GM12864 (cell line): ENCODE results near the gene FABP1.

Experiments
- DNase-seq: peaks from one replicate; pipeline ENCODE4 v3.0.0-alpha.2; 2011; ENCODE audit warnings: low read depth
- H3K4me3 ChIP-seq: 2 replicates; pipeline ENCODE4 v1.5.1; 2011; ENCODE audit warnings: mild to moderate bottlenecking, low read depth, low read length, control low read depth
- TF ChIP-seq, protein P1 (sequence below): IDR thresholded peaks from 2 replicates; pipeline ENCODE4 v1.5.1; 2011; ENCODE audit warnings: low read depth, mild to moderate bottlenecking, moderate library complexity, low read length, control low read depth, inconsistent platforms; ENCODE audit errors: missing control alignments

FABP1 gene

DNA sequence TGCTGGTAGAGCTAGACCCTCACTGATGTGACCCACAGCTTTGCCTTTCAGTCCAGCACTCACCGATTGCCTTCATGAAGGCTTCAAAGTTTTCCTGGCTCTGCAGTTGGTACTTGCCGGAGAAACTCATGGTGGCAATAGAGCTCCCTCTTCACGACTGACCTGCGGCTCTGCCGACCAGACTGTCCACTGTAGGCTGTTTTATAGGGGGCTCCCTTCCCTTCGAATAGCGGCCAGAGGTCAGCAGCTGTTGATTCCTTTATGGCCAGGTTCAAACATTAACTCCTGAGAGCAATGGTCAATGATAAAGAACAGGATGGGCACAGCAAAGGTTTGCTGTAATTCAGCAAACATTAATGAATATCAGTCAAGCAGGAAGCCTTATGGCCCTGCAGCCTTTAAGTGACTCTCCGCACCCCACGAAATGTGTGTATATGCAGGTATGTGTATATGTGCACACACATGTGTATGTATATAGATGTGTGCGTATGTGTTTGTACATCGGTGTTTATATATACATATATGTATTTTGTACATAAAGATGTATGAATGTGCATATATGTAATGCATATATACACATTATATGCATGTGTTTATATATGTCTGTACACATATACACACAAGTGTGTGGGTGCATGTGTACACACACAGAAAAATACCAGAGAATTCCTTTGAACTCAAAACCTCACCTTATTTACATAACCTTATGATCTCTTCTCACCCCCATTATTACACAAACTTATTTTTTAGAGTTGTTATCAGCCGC, at the start of gene FABP1:
Gene FABP1, minus strand, starts transcription at position 175 of the 766 bp plus-strand sequence. Its CDS starts 45 bp downstream, at position 130.
- no peak for DNase-seq
- TF ChIP-seq, protein P1, sequence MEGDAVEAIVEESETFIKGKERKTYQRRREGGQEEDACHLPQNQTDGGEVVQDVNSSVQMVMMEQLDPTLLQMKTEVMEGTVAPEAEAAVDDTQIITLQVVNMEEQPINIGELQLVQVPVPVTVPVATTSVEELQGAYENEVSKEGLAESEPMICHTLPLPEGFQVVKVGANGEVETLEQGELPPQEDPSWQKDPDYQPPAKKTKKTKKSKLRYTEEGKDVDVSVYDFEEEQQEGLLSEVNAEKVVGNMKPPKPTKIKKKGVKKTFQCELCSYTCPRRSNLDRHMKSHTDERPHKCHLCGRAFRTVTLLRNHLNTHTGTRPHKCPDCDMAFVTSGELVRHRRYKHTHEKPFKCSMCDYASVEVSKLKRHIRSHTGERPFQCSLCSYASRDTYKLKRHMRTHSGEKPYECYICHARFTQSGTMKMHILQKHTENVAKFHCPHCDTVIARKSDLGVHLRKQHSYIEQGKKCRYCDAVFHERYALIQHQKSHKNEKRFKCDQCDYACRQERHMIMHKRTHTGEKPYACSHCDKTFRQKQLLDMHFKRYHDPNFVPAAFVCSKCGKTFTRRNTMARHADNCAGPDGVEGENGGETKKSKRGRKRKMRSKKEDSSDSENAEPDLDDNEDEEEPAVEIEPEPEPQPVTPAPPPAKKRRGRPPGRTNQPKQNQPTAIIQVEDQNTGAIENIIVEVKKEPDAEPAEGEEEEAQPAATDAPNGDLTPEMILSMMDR: no peak
- H3K4me3 ChIP-seq: no peak within 1 kb of the TSS

DNA sequence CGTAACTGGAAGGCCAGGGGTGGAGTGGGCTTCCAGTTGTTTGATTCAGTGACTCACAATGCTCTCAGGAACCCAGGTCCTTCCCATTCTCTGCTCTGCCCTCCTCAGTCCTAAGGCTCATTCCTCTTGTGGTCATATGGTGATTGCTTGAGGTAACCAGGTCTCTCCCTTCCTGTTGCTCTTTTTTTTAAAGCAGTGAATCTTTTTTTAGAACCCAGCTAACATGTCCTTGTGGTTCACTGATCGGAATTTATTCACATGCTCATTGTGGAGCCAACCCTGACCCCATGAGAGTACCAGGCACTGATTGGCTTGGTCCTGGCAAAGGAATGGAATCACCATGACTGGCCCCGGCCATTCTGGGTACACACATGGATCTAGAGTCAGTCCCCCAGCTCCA, 49.7 kb upstream of the FABP1 start:
- DNase-seq: no peak
- TF ChIP-seq, protein P1: no peak
- no peak overlapping the region for H3K4me3 ChIP-seq

DNA sequence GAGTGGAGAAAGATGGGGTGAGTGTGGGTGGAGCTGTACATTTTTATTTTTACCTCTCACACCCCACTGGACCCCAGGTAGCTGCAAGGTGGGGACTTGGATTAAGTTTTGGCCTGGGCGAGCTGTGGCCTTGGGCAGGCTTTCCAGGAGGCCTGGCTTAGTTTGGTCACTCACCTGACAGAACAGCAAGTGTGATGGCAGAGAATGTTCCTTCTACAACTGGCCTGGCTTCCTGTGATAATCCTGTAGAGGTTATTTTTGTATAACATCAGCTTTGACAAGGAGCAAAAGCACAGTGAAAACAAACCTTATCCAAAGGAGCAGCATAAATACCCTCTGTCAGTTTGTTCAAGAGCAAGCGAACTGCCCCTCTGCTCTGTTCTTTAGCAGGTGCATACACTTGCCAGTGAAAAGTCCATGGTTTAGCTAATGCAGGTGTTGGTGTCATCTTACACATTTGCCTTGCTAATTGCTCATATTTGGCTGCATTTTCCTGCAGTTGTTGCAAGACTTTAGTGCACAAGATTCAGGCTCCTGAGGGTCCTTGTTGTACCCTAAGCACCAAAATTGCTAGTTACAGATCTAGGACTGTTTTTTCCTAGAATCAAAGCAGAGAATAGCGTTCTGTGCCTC, 48.6 kb upstream of the FABP1 start:
- no peak overlapping the region for H3K4me3 ChIP-seq
- TF ChIP-seq, protein P1: no peak
- no peak for DNase-seq

DNA sequence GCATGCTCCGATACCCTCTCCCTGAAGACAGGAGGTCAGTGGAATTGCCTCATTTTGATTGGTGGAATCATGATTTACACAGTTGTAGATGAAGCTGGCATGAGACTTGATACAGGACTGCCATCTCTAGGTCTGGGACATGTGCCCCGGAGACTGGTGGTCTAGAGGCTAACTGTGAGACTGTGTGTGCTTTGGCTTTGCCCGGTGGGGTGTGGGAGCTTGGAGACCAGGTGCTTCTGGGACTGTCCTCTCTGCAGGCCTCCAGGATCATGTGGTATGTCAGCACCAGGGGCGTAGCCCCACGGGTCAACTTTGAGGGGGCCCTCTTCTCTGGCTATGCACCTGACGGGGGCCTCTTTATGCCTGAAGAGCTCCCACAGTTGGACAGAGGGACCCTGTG, 45.0 kb upstream of the FABP1 start:
- TF ChIP-seq, protein P1: no peak
- no peak overlapping the region for H3K4me3 ChIP-seq
- no peak for DNase-seq

DNA sequence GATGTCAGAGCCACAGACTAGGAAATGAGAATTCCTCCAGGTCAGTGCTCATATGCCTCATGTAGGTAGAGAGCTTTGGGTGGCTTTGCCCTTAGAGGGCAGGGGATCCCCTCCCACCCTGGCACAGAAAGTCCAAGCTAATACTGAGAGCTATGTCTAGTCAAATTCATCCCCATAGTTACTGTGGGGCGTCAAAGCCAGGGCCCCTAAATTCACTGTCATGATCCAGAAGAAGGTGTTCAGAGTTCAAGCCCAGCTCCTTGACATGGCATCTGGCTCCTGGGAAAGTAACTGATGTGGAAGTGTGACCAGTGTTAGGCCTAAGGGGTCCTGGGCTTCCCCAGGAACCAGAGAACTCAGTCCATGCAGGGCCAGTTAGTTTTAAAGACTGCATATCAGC, 44.1 kb upstream of the FABP1 start:
- H3K4me3 ChIP-seq: no peak overlapping the region
- TF ChIP-seq, protein P1: no peak
- no peak for DNase-seq

DNA sequence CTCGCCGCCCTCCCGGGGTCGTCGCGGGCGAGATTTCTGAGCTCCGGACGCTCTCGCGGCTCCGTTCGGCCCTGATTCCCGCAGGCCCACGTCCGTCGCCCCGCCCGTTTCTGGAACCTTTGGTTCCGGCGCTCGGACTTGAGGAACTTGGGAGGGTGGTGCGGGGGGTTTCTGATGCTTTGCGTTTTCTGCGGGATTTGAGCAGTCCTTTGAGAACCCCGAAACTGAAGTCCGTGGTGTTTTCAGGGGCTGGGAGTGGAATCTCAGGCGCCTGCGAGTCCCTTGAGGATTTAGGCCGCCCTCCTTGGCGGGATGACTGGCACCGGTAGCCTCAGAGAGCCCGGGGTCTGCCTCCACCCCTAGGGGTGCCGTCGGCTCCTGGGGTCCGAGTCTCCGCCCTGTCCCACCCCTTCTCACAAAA, 42.6 kb upstream of the FABP1 start:
- TF ChIP-seq, protein P1: no peak
- H3K4me3 ChIP-seq: peak overlapping the region; percentile 37
- no peak for DNase-seq
